HG02870 (cell line): Measurements from ENCODE around the gene DMBX1.

ENCODE experiments used
- ATAC-seq: cut with Tn5 transposase; IDR thresholded peaks from one replicate; pipeline ENCODE4 v1.9.1; 2021; ENCODE audit warnings: mild to moderate bottlenecking, moderate library complexity; ENCODE audit not compliant: unreplicated experiment

The DMBX1 gene

DNA sequence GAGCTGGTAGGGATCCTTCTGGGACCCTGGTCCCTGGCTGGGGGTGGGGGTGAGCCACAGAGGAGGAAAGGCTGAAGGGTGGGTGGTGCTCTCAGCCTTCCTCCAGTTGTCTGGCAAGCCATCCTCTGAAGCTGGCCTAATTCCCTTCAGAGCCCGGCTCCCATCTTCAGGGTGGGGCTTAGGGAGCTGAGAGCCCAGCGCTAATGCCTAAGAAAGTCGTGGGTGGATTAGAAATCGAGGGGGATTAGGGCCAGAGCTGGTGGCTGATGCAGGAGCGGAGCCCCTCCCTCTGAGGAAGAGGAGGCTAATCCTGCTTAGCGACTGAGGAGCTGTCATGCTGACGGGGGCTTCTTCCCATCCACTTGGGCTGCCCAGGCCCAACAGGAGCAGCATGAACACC is 30.8 kb upstream of the DMBX1 start:
- ATAC-seq: no peak

GRCh38 chr1:46459315-46459714 is 30.3 kb upstream of the DMBX1 start:
- ATAC-seq: no peak

- ATAC-seq: no peak
Measured at GRCh38 chr1:46461017-46461808, 28.4 kb upstream of the DMBX1 start.

GRCh38 chr1:46461809-46462448 is 27.7 kb upstream of the DMBX1 start:
- no peak for ATAC-seq

DNA sequence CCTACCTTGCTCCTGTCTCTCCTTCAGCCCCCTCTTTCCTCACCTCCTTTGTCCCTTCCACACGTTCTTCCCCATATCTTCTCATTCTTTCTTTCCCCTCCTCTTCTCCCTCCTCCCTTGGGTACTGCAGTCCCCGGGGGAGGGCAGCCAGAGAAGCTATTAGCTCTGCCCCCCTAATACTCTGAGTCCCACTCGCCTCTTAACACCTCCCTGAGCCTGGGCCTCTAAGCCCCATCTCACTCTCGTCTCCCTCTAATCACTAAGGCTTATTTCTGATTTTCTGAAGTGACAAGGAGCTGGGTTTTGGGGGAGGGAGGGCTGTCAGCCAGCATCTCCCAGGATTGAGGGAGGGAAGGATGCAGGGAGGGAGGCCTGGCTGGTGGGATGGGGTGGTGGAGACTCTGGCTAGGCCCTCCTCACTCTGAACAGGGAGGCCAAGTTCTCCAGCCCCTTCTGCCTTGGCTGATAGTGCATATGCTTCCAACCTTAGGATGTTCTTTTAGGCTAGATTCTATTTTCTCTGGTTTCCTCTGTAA is 25.6 kb upstream of the DMBX1 start:
- ATAC-seq: no peak

DNA sequence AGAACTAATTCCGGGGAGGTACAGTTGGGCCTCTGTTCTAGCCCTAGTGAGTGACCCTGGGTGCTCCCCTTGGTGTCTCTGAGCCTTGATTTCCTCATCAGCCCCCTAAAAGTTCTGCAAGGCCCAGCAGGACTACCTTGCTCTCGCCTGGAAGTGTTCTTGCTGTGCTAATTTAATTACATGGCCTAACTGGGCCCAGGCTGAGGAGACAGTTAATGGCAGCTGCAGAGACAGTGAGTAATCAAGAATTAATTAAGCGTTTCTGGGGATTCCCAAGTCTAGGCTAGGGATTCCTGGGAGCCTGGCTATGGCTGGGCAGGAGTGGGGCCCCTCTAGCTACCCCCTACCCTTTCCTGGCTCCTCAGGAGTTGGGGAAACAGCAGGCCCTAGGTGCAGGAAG is 24.7 kb upstream of the DMBX1 start:
- no peak for ATAC-seq

GRCh38 chr1:46465981-46466476 is 23.6 kb upstream of the DMBX1 start:
- ATAC-seq: no peak

DNA sequence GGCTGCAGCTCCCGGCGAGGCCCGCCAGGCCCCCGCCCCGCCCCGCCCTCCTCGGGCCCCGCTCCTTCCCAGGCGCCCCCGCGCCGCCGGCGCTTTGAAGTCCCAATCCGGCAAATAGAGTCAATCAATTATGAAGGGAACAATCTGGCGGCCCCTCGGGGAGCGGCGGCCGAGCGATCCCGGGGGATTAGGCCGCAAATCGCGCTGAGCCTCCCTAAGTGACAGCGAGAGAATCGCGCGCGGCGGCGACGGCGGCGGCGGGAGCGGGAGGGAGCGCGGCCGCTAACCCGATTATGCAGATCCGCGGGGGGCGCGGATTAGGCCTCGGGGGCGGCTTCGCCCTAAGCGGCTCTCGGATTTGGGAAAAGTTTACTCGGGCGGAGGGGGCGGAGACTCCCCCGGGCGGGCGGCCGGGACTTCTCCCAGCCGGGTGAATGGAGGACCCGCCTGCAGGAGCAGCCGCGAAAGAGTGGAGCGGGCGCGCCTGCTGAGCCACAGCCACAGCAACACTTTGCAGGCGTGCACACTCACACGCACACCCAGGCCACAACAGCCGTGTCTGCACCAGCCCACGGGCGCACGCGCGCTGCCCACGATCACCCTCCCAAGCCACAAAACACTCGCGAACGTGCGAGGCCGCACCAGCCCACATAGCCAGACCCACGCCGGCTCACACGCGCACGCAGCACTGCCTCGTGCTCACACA is 23.0 kb upstream of the DMBX1 start:
- ATAC-seq: no peak

- no peak for ATAC-seq
Measured at GRCh38 chr1:46467183-46467504, 22.5 kb upstream of the DMBX1 start.

DNA sequence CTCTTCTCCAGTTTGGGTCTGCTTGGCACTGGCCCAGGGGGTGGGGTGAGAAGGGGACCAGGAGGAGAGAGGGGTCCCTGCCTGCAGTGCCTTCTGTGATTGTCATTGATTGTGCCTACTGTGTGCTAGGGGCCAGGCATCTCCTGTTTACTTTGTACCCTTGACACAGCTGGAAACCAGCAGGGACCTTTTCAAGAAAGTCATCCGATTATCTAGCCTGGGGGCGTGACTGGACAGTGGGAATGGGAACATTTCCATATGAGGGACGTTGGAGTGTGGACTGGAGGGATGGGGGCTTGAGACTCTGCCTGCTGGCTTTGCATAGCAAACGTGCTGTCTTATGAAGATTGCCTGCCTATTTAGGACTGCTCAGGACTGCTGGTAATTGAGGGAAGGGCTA is 19.8 kb upstream of the DMBX1 start:
- no peak for ATAC-seq

DNA sequence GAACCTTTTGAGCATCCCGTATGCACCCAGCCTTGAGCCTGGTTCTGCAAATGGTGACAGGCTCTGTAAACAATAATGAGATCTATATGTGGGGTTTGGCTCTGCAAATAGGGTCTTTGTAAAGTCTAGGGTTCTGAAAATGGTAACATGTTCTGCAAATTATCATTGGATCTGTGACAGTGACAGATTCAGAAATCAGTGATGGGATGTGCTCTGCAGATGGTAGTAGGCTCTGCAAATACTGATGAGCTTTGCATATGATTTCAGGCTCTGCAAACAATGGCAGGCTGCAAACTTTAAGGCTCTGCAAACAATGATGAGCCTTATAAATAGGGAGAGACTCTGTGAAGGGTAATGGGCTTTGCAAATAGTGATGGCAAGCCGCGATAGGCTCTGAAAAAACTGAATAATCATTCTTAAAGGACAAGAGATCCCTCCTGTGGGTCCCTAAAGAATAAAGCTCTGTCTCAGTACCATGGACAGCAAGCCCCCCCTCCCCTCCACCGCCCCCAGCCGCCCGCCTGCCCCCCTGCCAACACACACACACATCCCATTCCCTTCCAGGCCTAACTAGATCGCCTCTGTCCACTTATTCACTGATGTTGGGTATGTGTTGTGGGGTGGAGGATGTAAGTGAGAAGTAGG is 17.7 kb upstream of the DMBX1 start:
- ATAC-seq: no peak

GRCh38 chr1:46472498-46473181 is 17.0 kb upstream of the DMBX1 start:
- no peak for ATAC-seq

GRCh38 chr1:46473991-46474390 is 15.6 kb upstream of the DMBX1 start:
- ATAC-seq: no peak

GRCh38 chr1:46474570-46474969 is 15.1 kb upstream of the DMBX1 start:
- ATAC-seq: no peak

DNA sequence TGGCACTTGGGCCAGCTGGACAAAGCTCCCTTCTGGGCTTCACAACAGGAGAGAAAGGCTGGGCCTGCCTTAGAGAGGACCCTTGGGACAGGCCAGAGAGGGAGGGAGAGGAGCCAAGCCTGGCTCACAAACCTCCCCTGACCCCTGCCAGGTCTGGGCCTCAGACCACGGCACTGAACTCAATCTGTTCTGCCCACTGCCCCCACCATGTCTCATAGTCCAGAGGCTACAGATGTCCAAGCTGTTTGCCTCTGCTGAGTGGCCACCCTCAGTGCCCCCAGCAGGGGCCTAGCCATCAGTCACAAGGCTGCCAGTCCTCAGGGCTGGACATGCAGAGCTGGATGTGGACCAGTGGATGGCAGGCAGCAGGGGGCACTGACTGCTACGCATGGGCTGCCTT is 13.0 kb upstream of the DMBX1 start:
- ATAC-seq: no peak

DNA sequence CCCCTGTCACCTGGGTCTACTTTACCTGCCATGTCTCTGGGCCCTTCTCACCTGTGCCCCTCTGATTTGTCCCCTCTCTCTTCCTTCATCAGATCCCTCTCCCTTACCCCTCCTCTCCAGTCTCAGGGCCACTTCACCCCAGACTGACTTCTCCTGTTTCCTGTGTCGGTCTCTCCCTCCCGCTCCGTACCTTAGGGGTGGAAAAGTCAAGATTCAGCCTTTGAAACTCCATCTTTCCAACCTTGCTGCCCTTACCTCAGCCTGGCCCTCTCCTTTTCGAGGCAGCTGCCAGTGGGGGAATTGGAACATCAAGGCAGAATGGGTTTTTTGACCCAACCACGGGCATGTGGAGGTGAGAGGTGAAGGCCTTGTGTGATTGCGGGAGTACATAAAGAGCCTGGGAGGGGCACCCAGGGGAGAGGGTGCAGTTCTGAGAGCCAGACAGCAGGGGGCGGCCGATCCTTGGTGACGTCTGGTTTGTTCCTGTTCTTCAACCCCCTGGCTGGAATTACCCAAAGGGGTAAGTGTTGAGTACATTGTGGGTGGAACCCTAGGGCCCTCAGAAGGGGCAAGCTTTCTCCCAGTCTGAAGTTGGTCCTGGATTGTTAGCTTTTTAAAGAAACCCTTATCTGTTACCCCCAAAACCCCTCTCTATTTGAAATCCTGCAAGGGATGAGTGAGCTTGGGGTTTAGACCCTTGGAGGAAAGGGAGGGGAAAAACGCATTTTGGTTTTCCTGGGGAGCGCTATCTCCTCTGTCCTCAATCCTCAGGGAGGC is 12.3 kb upstream of the DMBX1 start:
- ATAC-seq: peak; percentile 75

- no peak for ATAC-seq
Measured at GRCh38 chr1:46478721-46479485, 10.7 kb upstream of the DMBX1 start.

GRCh38 chr1:46479744-46480350 is 9.8 kb upstream of the DMBX1 start:
- ATAC-seq: no peak
